BJ (cell line): Measurements from ENCODE around the gene APBB2. TPM values are rescaled to one million over a fixed set of nuclear protein-coding genes. Genes with fewer than 3 reads are reported as not detected.

Experiments used
- CTCF ChIA-PET: fragments of 350-600 bp; formaldehyde crosslinking; extraction: SDS; loops from one replicate; lab custom pipeline; 2021; ENCODE audit warnings: antibody characterized with exemption, inconsistent platforms; lab: Yijun Ruan, JAX
- POLR2A ChIA-PET: fragments of 300-600 bp; sonication (Branson Sonifier 250); formaldehyde crosslinking; extraction: SDS; loops from one replicate; lab custom pipeline; 2021; ENCODE audit warnings: antibody characterized with exemption; lab: Charles Lee
- DNase-seq: peaks from one replicate; pipeline ENCODE4 v3.0.0-alpha.2; 2011; ENCODE audit warnings: low read depth
- H3K27me3 ChIP-seq: 2 replicates; pipeline ENCODE4 v1.6.0; 2011; ENCODE audit warnings: low read length; ENCODE audit not compliant: control insufficient read depth, insufficient read depth
- H3K36me3 ChIP-seq: 2 replicates; pipeline ENCODE4 v1.5.1; 2011; ENCODE audit warnings: low read length; ENCODE audit not compliant: control insufficient read depth, insufficient read depth
- H3K4me3 ChIP-seq: 2 replicates; pipeline ENCODE4 v1.5.1; 2011; ENCODE audit warnings: low read depth, mild to moderate bottlenecking, control low read depth, low read length
- polyA minus RNA-seq: library from RNA; depleted of rRNA, polyadenylated mRNA; stranded (reverse); fragments of >200 nt; gene quantifications from 2 replicates; pipeline ENCODE4 v1.2.3, GENCODE V29; 2011; rRNA and poly(A)+ RNA removed
- polyA plus RNA-seq: library from polyadenylated mRNA; depleted of rRNA; stranded (reverse); fragments of >200 nt; gene quantifications from 2 replicates; pipeline ENCODE4 v1.2.3, GENCODE V29; 2011; rRNA removed
- TF ChIP-seq, protein P1 (sequence below): IDR thresholded peaks from 2 replicates; pipeline ENCODE4 v1.5.1; 2011; ENCODE audit warnings: low read depth, mild to moderate bottlenecking, control low read depth, inconsistent platforms, low read length, moderate library complexity; ENCODE audit not compliant: insufficient read depth

APBB2 gene
- polyA plus RNA-seq (50.3 and 52.9 TPM in 2 replicates), polyA minus RNA-seq (61.1 and 67.8 TPM in 2 replicates)

DNA sequence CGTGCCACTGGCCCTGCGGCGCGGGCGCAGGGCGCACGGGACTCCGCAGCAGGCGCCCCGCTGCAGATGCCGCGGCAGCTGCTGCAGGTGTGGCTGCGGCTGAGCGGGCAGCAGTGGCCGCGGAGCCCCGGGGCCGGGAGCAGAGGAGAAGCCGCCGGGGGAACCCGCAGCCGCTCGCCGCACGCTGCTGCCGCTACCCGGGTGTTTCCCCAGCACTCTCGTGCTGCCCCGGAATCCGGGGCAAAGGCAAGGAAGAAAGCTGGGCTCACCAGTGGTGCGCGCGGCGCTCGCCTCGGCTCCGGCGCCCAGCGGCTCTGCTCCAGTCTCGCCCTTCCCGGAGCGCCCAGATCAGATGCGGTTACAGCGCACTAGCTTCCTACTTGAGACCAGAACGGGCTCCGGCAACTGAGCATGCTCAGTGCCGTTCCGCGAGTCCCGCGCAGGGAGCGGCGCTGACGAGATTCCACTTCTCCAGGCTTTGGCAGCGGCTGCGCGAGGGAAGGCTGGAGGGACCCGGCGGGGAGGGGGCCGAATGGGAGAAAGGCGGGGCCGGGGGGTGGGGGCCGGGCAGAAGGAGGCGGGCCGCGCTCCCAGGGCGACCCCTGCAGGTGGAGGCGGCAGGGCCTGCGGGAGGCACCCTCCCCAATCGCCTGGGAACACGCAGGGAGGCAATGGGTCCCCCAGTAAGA is at the start of gene APBB2:
Gene APBB2 (minus strand): TSS at position 407 of the 689 bp plus-strand sequence. CDS start 181,288 bp downstream, outside the sequence.
- Histone ChIP-seq H3K4me3 (peak within 1 kb of the TSS; percentile 77), H3K27me3 (no peaks in the 10 kb centered on the region), H3K36me3 (no peaks in the 10 kb centered on the region)
- no peak for DNase-seq
- ChIA-PET CTCF (interaction anchor here (0.5 to 9.0 kb wide), 29 partner anchors 9 to 312 kb away, joined by 3 to 80 read pairs (median 4); no protein-coding TSS in a partner anchor), POLR2A (interaction anchor here (0.6 to 0.7 kb wide), 2 partner anchors 67 to 84 kb away, joined by 4 to 5 read pairs; no protein-coding TSS in a partner anchor)
- TF ChIP-seq, protein P1, sequence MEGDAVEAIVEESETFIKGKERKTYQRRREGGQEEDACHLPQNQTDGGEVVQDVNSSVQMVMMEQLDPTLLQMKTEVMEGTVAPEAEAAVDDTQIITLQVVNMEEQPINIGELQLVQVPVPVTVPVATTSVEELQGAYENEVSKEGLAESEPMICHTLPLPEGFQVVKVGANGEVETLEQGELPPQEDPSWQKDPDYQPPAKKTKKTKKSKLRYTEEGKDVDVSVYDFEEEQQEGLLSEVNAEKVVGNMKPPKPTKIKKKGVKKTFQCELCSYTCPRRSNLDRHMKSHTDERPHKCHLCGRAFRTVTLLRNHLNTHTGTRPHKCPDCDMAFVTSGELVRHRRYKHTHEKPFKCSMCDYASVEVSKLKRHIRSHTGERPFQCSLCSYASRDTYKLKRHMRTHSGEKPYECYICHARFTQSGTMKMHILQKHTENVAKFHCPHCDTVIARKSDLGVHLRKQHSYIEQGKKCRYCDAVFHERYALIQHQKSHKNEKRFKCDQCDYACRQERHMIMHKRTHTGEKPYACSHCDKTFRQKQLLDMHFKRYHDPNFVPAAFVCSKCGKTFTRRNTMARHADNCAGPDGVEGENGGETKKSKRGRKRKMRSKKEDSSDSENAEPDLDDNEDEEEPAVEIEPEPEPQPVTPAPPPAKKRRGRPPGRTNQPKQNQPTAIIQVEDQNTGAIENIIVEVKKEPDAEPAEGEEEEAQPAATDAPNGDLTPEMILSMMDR = peak; percentile 80

DNA sequence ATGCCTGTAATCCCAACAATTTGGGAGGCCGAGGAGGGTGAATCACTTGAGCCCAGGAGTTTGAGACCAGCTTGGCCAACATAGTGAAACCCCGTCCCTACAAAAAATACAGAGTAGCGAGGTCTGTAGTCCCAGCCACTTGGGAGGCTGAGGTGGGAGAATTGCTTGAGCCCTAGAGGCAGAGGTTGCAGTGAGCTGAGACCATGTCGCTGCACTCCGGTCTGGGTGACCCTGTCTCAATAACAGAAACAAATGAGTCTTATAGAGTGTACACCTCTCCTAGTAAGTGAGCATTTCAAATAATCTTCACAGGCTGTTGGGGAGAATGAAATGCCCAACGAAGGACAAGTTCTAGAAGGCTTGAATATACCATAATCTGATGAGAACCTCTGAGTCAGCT is 47.9 kb upstream of the APBB2 start:
- Histone ChIP-seq H3K4me3 (no peak overlapping the region), H3K27me3 (no peaks in the 10 kb centered on the region), H3K36me3 (peaks cover 22% of the 10 kb centered on the region)
- TF ChIP-seq, protein P1 = no peak
- no peak for DNase-seq
- ChIA-PET CTCF (interaction anchor here (0.6 to 1.1 kb wide), 5 partner anchors 16 to 624 kb away, joined by 3 read pairs; no protein-coding TSS in a partner anchor), POLR2A (no interaction called here)

DNA sequence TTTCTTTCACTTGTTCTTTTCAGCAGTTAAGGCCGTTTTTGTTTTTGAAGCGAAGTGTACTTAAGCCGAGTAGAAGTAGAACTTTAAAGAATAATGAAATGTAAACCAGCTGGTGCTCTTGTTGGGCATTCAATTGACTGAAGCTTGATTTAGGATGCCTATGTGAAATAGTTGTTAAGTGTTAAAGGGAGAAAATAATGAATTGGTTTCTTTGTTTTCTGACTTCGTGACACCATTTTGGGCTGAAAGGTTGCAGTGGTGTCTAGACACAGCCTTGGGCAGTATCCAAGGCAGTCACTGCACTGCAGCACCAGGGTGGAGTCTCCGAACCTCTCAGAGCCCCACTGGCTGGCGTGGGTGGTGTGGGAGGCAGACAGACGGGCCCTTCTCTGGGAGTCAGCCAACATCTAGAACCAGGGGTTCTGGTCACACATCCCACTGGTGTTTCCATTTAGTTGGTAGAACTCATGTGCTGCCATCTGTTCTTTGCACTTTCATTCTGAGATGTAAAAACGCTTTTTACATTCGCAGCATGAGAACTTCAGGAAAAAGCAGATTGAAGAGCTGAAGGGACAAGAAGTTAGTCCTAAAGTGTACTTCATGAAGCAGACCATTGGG is 45.9 kb upstream of the APBB2 start:
- H3K27me3 ChIP-seq = no peaks in the 10 kb centered on the region
- ChIA-PET POLR2A (no interaction called here), CTCF (interaction anchor here (0.8 to 2.8 kb wide), 6 partner anchors 20 to 627 kb away, joined by 3 to 18 read pairs (median 8); no protein-coding TSS in a partner anchor)
- DNase-seq = no peak
- no peak overlapping the region for H3K4me3 ChIP-seq
- peaks cover 19% of the 10 kb centered on the region for H3K36me3 ChIP-seq
- TF ChIP-seq, protein P1 = no peak

DNA sequence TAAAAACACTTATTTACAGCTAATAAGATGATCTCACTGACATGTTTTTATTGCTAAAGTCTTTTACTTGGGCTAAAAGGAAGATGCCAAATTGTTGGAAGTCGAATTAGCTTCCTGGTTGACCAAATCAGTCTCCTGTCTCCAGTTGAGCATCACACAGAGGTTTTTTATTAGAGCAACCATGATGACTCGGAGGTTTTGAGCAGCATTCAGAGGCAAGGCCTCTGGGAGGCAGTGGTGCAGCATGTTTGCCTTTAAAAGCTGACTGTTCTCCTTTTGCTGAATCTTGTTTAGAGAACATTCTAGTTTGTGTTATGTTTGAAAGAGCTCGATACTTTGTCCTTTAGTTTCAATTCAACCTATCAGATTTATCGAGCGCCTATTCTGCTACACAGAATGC is 44.4 kb upstream of the APBB2 start:
- ChIA-PET CTCF (interaction anchor here (0.6 to 2.8 kb wide), 26 partner anchors 9 to 629 kb away, joined by 3 to 18 read pairs (median 3); partner anchors contain the start of gene APBB2), POLR2A (interaction anchor here (0.6 to 0.8 kb wide), 2 partner anchors 9 to 283 kb away, joined by 3 to 5 read pairs; no protein-coding TSS in a partner anchor)
- Histone ChIP-seq H3K36me3 (peaks cover 15% of the 10 kb centered on the region), H3K27me3 (peaks cover 3% of the 10 kb centered on the region; the same call in 1 of the 2 replicates), H3K4me3 (no peak overlapping the region)
- DNase-seq = peak; percentile 45
- TF ChIP-seq, protein P1 = peak; percentile 71

DNA sequence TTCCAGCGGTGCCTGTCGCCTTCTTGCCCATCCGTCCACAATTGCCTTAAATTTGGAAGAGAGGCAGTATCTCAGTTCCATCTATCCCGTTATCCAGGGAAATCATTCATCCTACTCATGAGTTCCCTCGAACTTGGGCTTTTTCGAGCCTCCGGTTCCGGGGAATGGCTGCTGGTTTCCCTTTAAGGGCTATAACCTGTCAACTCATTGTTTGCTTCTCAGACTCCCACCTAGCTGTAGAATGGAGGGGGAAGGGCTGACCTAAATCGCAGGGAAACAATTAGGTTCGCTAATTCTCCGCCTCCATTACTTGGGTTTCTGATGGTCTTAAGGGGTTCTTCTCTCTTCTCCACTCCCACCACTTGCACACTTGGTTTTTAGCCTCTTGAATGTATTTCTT is 43.6 kb upstream of the APBB2 start:
- Histone ChIP-seq H3K27me3 (peaks cover 3% of the 10 kb centered on the region; the same call in 1 of the 2 replicates), H3K36me3 (peaks cover 11% of the 10 kb centered on the region), H3K4me3 (peak overlapping the region; percentile 88)
- ChIA-PET CTCF (interaction anchor here (0.7 to 2.8 kb wide), 15 partner anchors 14 to 630 kb away, joined by 3 to 18 read pairs (median 6); partner anchors contain the start of gene APBB2), POLR2A (no interaction called here)
- TF ChIP-seq, protein P1 = no peak
- no peak for DNase-seq
